D341Med (cell line): ENCODE results near the gene UNC13D.
A peak's percentile ranks its signal among the peaks of the same experiment; 100 is the strongest.

Source experiments
- DNase-seq: peaks from one replicate; pipeline ENCODE4 v3.0.0; 2012; ENCODE audit warnings: low spot score

Gene UNC13D

DNA sequence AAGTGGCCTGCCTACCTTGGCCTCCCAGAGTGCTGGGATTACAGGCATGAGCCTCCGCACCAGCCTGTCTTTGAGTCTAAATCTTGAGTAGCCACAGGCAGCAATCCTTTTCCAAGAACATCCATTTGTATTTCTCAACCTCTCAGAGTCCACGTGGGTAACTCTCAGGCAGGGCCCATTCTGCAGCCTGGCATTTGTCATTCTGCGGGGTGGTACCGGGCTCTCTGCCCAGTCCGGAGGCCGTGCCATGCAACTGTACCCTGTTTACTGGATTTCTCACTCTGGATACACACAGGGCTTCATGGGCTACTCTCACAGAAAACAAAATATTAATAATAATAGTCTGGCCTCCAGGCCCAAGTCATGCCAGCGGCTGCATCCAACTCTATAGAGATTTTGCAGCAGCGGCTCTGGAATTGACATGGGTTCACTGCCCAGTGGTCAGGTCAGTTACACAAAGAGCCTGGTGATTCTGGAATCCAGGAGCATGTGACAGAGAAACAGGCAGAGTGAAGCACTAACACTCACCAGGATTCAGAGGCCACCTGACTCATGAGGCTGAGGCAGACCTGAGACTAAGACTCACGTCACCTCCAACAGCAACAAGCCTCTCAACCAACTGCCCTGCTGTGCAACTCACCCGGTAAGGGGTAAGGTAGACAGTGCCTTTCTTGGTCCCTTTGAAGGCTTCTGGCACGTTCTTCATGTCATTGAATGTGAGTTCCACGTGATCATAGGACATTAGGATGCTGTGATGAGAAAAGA is 6.9 kb upstream of the UNC13D start:
- DNase-seq: no peak

DNA sequence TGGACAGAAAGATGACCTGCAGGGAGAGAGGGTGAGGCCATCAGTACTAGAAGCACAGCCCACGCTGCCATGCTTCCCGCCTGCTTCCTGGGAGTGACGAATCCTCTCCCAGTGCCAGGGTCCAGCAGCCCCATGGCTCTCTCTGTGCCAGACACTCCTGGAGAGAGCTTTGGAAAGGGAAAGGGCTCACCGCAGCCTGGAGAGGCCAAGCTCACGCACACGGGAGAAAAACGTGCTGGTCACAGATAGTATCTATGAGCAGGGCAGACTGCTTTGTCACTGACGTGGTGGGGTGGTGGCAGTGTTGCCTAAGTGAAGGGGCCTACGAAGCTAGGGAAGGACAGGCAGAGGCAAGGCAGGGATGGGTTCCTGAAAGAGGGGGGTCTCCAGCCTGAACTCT is 5.5 kb upstream of the UNC13D start:
- no peak for DNase-seq

DNA sequence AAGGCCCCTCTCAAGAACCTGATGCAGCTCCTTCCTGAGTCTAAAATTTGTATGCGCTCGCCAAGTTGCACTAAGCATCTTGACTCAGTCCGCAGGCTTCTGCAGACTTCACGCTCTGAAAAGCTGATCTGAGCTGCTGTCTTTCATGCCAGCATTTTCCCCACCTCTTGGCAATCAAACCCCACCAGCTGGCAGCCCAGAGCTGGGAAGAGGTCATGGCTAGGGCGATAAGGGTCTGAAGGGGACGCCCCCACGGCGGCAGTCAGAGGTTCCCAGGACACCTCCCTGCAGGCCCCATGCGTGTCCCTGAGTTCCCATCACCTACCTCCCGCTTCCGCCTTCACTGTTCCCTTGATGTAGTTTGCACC is 5.1 kb upstream of the UNC13D start:
- no peak for DNase-seq

DNA sequence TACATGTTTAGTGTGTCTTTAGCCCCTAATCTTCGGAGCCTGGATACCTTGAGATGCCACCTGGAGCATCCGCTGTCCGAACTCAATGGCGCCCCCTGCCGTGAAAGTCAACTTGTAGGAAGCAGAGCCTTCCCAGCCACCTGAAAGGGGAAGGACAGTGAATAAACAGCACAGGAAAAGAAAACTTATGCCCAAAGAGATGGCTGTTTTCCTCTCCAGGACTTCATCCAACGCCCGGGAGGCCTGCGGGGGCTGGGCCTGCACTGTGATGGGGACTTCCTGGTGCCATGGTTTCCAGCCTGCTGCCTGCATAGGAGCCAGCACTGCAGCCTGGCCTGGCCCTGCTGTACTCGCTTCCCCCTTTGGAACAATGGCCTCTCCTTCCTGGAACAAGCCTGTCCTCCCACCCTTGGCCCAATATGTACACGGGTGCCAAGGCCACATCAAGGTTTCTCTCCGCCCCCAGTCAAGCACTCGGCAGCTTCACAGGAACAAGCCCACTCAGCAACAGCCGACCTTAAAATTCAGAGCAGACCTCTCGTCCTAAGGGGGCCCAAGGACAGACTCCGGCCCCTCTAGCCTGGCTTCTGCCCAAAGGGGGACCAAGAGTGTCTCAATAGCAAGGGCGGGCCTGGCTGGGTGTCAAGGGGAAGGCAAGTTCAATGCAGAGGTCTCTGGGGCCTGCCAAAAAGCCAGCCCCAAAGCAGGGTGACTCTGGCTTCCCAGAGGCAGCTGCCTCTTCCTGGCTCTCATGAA is 4.5 kb upstream of the UNC13D start:
- DNase-seq: peak; percentile 82

DNA sequence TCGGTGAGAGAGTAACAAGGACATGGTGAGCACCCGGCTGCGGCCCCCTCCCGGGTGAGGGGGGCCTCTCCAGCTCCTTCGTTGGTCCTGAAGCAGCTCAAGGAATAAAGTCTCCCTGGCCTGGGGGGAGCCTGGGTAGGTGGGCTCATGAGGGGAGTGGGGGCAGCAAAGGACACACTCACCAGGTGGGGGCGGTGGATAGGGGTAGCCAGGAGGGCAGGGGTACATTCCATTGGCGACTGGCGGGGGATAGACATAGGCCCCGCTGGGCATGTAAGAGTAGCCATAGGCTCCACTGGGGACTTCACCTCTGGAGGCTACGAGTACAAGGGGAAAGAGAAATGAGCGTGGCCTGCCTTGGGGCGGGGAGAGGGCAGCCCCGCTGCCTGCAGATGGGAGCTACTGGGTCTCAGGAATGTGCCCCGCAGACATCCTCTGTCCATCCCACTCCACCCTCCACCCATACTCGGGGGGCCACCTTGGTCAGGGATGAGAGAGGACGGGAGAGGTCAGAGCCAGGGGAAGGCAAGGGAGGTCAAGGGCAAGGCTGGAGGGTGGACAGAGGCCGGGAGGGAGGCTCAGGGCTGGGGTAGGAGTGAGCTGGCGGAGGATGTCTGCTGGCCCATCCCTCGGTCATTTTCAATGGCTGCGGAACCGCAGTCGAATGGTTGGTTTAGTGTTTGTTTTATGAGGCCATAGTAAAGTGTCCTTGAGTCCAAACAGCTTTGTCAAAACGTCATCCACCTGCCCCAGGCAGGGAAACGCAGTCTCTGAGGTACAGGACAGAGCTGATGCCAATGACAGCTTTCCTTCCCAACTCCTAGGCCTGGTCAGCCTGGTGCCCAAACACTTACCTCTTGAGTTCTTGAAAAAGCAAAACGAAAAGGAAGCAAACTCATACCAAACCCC is 3.7 kb upstream of the UNC13D start:
- DNase-seq: no peak

DNA sequence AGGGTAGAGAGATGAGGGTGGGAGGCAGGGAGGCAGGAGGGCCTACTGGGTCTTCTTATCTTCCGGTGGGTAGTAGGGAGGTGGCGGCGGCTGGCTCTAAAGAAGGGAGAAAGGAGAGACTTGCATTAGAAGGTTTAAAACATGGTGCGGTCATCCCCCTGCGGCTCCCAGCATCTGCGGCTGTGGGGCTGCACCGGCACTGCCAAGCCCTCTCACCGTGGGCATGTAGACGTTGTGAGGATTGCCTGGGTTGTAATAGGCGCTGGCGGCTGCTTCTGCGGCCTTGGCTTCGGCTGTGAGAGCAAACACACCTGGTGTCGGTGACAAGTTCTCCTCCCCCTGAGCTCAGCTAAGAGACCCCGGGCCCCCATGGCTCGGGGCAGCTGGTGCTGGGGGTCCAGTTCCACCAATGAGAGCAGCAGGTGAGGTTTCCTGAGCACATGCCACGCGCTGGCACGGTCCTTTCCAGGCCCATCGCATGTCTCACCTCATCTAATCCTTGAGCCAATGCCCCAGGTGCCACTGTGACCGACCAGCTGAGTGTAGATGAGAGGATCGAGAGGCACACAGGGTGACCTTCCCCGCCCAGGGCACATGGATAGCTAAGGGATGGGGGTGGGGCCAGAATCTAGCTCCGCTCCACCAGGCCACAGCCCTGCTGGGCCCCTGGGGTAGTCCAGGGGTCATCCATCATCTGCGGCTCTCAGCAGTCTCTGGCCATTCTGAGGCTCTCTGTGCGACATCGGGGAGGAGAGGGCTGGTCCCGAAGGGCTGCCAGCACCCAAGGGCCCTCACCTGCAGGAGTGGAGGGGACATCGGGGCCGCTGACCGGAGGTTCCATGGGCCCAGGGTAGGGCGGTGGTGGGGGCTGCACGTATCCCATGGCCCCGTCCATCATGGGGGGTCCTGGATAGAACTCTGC is 2.7 kb upstream of the UNC13D start:
- no peak for DNase-seq

DNA sequence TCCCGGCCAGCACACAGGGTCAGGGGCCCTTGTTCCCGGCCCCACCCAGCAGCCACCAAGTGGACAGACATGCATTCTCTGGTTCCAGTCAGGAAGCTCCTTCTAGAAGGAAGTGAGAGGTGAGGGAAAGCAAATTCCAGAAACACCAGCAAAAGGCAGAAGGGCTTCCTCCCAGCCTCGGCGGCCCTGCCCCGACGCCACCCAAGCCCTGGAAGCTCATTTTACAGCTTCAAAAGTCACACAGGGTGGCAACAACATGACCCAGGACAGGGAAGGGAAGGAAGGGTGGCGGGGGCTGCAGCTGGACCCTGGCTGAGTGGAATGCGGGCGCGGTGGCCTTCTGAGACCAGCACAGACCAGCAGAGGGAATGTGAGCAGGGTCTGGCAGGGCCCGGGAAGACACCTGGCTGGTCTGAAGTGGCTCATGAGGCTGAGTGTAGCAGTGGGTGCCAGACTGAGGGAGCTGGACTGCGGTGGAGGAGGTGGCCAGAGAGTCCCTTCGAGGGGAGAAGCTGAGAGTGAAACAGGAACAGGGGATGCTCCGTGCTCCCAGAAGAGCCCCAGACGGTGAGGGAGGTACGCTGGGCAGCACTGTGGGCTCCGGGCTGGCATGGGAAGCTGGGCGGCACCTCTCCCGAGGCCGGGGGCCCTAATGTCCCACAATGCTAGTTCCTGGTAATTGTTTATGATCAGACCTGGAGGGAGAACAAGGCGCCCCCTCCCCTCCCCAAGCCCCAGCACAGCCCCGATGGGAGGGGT is 1.9 kb upstream of the UNC13D start:
- no peak for DNase-seq

DNA sequence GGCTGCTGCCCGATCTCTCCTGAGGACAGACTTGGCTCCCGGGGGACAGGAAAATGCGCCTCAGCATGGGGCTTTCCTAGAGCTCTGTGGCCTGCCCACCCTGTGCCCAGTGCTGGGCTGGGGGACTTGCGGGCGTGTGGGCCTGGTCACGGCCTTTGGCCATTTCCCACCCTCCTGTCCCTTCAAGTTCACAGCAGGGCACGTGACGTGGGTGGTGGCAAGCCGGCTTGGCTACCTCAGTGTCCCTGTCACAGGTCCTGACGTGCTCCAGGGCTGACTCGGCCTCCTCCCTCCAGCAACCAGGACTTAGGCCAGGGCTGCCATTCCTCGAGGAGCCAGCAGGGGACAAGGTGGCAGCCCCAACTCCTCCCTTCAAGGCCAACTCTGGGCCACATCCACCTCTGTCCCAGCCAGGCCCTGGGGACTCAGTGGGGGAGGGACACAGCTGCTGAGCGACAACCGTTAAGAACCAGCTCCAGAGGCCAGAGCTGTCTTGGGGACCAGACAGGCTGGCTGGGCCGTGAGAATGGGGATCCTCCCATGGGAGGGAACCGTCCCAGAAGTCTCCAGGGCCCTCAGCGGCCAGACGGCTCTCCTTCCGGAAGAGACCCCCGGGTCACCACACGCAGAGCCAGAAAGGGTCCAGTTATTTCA is 981 bp upstream of the UNC13D start:
- DNase-seq: peak; percentile 92

DNA sequence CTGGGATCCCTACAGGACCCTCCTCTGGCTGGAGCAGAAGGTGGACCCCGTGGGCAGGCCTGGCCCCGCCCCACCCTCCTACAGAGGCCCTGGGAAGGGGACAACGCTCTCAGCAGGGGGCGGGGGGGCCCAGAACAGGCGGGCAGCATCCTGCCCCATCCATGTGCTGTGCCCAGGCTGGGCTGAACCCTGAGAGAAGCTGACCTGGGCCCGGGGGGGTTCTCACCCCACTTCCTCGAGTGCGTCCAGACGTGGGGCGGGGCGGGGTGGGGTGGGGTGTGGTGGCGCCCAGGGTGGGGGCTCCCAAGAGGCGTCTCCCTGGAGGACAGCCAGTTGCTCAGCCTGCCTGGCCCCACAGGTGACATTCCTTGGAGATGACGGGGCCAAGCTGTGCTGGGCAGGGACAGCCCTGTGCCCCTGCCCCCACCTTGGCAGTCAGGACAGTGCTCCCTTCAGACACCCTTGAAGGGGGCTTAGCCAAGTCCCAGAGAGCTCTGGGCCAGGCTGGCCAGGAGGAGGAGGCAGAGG is 390 bp upstream of the UNC13D start:
- no peak for DNase-seq

DNA sequence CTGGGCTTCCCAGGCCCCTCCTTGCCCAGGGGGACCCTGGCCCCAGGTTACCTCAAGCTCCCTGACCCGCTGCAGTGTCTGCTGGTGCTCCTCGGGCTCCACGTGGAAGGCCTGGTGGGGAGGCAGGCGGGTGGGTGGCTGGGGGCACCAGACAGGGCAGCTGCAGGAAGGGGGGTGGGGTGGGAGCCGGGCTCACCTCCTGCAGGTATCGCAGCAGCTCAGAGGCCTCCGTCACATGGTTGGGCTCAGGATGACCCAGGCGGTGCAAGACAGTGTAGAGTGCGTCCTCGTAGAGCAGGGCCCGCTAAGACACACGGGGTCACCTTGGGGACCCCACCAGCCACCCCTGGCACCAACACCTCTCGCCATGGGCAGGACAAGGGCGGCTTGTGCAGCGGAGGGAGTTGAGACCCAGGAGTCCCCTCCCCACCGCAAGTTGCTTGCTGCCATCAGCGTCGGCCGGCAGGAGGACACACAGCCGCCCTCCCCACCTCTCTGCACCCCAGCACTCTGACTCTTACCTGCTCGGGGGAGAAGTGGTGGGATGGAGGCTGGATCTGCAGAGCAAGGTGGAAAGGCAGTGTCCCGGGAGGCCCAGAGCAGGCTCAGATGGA is 1.1 kb downstream of the UNC13D start:
- DNase-seq: no peak

DNA sequence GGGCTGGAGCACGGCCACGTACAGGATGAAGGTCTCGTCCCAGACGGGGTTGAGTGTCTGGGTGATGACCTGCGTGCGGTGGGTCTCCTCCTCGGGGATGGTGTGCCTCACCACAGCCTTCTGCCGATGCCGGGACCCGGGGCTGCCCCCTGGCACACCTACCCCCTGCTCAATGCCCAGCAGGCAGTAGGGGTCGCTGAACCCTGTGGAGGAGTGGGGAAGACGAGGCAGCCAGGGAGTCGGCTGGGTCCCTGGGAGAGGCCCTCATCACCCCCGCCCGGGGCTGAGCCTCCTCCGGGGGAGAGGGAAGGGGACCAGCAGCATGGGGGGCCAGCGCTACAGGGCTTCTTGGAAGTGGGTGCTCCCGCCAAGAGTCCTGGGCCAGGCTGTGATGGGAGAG is 1.8 kb downstream of the UNC13D start:
- no peak for DNase-seq

DNA sequence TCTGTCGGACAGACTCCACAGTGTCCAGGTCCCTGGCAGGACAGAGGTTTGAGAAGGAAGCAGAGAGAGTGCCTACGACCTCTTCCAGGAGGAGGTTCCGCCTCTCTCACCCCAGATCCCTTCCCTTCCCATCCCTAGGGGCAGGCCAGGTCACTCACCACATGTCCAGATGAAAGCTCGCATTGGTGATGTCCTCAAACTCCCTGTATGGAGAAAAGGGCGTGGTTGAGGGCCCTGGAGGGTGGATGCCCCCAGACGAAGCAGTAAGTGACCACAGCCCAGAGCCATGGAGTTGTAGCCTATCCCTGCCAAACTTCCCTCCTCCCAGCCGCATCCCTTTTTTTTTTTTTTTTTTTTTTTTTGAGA is 3.4 kb downstream of the UNC13D start:
- no peak for DNase-seq

DNA sequence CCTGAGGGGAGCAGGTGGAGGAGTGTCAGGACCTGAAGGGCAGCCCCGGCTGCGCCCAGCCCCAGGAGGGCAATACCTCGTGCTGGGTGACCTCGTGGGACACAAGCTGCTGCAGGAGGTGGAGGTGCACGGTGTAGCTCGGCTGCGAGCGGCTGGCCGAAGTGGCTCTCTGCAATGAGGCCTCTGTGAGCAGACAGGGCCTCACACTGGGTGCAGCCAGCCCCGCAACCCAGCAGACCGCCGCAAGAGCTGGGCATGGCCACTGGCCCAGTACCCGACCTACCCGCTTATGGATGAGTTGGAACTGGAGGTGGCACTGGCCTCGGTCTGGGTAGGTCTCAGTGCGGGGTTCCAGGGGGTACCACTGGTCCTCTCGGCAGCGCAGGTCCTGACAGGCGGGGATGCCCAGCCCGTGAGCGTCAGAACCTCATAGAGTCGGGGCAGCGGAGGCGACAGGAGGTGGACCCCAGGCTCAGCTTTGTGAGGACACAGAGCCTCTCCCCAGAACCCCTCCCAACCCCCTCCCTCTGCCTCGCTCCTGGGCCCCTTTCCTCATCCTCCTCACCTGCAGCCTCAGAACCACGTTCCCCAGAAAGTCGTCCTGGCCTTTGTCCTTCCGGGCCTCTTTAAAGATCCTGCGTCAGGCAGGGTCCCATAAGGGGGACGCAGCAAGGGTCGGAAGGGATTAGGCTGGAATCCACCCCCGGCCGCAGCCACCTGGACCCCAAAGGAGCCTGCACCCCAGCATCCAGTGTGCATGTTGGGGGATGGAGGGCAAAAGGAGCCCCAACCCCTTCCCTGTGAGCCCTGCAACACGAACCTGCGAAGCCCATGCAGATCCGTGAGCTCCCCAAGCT is 4.0 kb downstream of the UNC13D start:
- DNase-seq: no peak

DNA sequence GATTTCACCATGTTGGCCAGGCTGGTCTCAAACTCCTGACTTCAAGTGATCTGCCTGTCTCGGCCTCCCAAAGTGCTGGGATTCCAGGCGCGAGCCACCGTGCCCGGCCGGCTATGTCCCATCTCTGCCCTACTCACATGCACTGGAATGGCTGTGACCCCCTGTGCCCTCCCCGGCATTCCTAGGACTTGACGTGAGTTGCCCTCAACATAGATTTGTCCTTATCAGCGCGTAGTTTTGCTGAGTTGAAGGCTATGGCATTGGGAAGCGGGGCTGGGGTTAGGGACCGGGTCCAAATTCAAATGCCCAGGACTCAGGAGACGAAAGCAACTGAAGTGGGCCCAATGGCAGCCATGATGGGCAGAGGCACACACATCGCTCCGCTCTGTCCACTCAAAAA is 5.8 kb downstream of the UNC13D start:
- no peak for DNase-seq

DNA sequence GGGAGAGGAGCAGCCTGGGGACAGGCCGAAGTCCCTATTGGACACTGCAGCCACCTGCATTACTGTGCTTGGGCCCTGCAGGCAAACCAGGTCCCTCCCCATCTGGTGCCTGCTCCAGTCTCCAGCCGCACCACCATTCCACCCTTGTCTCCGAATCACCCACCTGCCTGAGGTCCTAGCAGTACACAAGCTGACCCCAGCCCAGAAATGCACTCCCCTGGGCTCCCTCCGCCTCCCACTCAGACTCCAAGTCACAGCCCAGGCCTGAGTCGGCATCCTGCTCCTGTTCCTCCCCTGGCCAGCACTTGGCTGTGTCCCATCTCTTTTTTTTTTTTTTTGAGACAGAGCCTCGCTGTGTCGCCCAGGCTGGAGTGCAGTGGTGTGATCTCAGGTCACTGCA is 6.3 kb downstream of the UNC13D start:
- DNase-seq: no peak

DNA sequence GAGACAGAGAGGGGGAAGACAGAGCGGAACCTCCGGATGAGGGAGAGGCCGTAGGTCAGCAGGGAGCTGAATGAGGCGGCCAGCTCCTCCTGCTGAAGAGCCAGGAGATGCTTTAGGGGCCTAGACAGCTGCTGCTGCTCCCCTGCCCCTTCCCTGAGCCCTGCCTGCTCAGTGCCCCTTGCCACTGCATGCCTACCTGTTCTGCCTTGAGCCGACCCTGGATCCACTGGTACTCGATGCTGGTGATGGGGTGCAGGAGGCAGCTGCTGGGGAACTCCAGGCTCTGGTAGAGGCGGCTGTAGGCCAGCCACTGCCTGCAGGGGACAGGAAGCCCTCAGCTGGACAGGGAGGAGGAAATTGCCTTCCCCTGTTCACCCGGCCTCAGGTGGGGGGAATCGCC is 7.6 kb downstream of the UNC13D start:
- no peak for DNase-seq

DNA sequence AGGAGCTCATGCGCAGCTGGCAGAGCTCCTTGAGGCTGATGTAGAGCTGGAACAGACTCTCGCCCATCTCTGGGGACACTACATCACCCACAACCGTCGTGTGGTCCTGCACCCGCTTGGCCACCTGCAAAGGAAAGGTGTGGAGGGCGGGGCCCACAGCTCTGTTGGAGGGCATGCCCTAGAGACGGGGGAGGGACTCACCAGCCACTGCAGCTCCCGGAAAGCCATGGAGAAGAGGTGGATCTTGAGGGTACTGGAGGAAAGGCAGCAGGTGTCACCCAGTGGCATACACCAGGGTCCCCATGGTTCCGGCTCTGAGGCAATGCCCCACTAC is 8.6 kb downstream of the UNC13D start:
- DNase-seq: no peak

DNA sequence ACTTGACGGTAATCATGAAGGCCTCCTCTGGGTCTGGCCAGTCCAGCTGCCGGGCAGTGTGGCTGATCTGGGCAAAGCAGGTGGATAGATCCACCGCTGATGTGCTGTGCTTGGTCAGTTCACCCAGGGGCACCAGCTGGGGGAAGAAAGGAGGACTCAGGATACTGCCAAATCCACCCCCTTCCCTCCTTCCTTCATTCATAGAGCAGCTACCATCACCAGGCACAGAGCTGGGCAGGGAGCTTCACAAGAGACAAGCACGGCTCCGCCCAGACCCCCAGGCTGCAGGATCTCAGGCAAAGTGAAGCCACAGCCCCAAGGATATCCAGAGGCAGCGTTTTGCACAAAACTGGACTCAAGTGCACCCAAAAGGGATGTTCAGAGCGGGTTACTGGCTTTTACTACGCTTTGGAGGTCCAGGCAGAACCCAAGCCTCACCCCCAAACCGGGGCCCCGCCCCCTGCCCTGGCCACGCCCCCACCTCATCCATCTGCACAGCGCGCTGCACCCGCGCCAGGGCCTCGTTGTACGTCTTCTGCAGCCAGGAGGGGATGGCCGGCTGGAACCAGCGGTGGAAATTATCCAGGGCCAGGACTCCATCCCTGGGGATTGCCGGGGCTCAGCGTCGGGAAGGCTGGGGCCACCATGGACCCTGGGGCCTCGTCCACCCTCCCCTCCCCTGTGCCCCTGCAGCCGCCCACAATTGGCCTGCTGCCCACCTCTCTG is 9.1 kb downstream of the UNC13D start:
- DNase-seq: peak; percentile 68
